ENCODE data around the gene MRGPRF.
"Not testable (repeated sequence)": the region's sequence is repeated elsewhere in the genome, so short reads cannot be mapped to it uniquely, and the experiment has no call there.

Gene MRGPRF

DNA sequence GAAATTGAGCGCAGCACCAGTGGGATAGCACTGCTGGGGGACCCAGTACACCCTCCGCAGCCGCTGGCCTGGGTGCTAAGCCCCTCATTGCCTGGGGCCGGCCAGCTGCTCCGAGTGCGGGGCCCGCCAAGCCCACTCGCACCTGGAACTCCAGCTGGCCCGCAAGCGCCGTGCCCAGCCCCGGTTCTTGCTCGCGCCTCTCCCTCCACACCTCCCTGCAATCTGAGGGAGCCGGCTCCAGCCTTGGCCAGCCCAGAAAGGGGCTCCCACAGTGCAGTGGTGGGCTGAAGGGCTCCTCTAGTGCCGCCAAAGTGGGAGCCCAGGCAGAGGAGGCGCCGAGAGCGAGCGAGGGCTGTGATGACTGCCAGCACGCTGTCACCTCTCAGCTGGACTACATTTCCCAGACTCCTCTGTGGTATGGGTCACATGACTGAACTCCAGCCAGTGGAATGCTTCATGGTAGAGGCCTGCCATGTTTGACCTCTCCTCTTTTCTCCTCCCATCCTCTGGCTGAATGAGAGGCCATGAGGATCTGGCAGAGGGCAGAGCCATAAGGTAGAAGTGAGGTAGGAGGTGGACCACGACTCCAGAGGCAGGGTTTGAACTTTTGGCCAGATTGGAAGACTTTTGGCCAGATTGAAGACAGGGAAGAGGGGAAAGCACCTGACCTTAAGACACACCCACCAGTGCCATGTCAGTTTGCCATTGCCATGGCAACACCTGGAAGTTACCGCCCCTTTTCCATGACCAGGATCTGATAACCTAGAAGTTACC, 38.4 kb downstream of the MRGPRF start:
- DNase-seq = no peak
- Histone ChIP-seq H3K27me3 (replicated peaks; ENCODE audit: control insufficient read depth, insufficient read depth, low read length, poor library complexity, severe bottlenecking) (no peaks in the 10 kb centered on the region), H3K36me3 (ENCODE audit: control insufficient read depth, insufficient read depth, low read length) (no peaks in the 10 kb centered on the region), H3K27ac (ENCODE audit: insufficient read depth, low read length, poor library complexity, severe bottlenecking) (no peak overlapping the region), H3K4me1 (ENCODE audit: control insufficient read depth, insufficient read depth, low read length, poor library complexity, severe bottlenecking) (no peaks in the 10 kb centered on the region), H3K4me3 (ENCODE audit: insufficient read depth, low read depth, low read length, poor library complexity, severe bottlenecking) (no peak overlapping the region), H3K9me3 (ENCODE audit: control insufficient read depth, low read length) (no peaks in the 10 kb centered on the region)

DNA sequence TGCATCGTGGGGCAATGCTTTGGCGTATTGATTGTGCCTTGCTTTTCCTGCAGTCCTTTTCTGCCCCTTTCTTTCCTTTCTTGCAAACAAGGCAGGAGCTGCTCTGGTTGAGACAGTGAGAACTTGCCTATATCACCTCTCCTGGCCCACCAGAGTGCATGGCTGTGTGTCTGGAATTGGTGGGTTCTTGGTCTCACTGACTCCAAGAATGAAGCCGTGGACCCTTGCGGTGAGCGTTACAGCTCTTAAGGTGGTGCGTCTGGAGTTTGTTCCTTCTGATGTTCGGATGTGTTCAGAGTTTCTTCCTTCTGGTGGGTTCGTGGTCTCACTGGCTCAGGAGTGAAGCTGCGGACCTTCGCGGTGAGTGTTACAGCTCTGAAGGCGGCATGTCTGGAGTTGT, 39.3 kb downstream of the MRGPRF start:
- DNase-seq = not testable (repeated sequence)

DNA sequence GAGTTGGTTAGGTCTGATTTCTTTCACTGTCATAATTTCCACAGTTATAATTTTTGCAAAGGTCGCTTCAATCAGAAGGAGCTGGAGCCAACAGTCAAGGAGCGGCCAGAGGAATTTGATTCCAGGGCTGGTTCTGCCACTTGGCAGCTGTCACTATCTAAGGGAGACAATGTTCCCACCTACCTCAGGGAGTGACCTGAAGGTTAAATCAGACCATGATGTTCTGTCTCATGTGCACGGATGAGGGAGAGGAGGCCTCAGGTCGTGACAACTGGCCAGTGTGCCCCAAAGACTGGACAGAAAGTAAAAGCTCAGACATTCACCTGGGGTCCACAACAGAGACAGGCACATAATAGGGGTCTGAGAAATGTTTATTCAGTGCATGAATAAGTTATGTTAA, 39.8 kb downstream of the MRGPRF start:
- H3K36me3 ChIP-seq (ENCODE audit: control insufficient read depth, insufficient read depth, low read length) = no peaks in the 10 kb centered on the region
- H3K4me3 ChIP-seq (ENCODE audit: insufficient read depth, low read depth, low read length, poor library complexity, severe bottlenecking) = no peak overlapping the region
- no peak for DNase-seq
- H3K4me1 ChIP-seq (ENCODE audit: control insufficient read depth, insufficient read depth, low read length, poor library complexity, severe bottlenecking) = no peaks in the 10 kb centered on the region
- H3K9me3 ChIP-seq (ENCODE audit: control insufficient read depth, low read length) = no peaks in the 10 kb centered on the region
- H3K27ac ChIP-seq (ENCODE audit: insufficient read depth, low read length, poor library complexity, severe bottlenecking) = no peak overlapping the region
- H3K27me3 ChIP-seq (replicated peaks; ENCODE audit: control insufficient read depth, insufficient read depth, low read length, poor library complexity, severe bottlenecking) = no peaks in the 10 kb centered on the region

More for the DNA sequence above, 39.3 kb downstream of the MRGPRF start:
- not testable (repeated sequence) for H3K4me1 ChIP-seq (ENCODE audit: control insufficient read depth, insufficient read depth, low read length, poor library complexity, severe bottlenecking); H3K36me3 ChIP-seq (ENCODE audit: control insufficient read depth, insufficient read depth, low read length); H3K4me3 ChIP-seq (ENCODE audit: insufficient read depth, low read depth, low read length, poor library complexity, severe bottlenecking); H3K9me3 ChIP-seq (ENCODE audit: control insufficient read depth, low read length); H3K27ac ChIP-seq (ENCODE audit: insufficient read depth, low read length, poor library complexity, severe bottlenecking); H3K27me3 ChIP-seq (replicated peaks; ENCODE audit: control insufficient read depth, insufficient read depth, low read length, poor library complexity, severe bottlenecking)

DNA sequence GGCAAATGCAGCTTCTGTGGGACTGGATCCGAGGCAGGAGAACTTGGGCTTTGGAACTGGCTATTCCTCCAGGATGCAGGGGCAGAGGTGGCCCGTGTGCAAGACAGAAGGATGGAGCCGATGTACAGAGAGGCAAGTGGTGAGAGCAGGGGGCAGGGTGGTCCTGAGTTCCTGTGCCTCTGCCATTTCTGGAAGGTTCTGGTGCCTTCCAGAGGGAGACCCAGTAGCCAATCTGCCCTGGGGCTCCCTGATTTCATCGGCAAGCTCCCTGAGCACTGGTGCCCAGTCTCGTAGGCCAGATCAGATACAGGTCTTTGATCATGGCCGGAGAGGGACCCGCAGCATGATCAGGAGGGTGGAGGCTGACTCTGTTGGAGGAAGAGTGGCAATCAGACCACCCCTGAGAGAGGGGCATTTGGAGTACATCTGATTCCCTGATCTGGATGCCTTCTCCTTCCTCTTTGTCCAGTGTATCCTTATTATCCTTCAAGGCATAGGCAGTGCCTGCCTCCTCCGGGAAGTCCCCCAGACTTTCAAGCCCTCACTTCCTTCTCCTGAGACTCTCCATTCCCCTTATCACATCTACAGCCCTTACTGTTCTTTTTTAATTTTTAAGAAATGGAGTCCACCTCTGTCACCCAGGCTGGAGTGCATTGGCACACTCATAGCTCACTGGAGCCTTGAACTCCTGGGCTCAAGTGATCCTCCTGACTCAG, 42.0 kb downstream of the MRGPRF start:
- no peaks in the 10 kb centered on the region for H3K9me3 ChIP-seq (ENCODE audit: control insufficient read depth, low read length)
- no peak overlapping the region for H3K4me3 ChIP-seq (ENCODE audit: insufficient read depth, low read depth, low read length, poor library complexity, severe bottlenecking)
- no peak overlapping the region for H3K27ac ChIP-seq (ENCODE audit: insufficient read depth, low read length, poor library complexity, severe bottlenecking)
- H3K36me3 ChIP-seq (ENCODE audit: control insufficient read depth, insufficient read depth, low read length) = no peaks in the 10 kb centered on the region
- no peak for DNase-seq
- H3K4me1 ChIP-seq (ENCODE audit: control insufficient read depth, insufficient read depth, low read length, poor library complexity, severe bottlenecking) = peaks cover 3% of the 10 kb centered on the region
- no peaks in the 10 kb centered on the region for H3K27me3 ChIP-seq (replicated peaks; ENCODE audit: control insufficient read depth, insufficient read depth, low read length, poor library complexity, severe bottlenecking)

DNA sequence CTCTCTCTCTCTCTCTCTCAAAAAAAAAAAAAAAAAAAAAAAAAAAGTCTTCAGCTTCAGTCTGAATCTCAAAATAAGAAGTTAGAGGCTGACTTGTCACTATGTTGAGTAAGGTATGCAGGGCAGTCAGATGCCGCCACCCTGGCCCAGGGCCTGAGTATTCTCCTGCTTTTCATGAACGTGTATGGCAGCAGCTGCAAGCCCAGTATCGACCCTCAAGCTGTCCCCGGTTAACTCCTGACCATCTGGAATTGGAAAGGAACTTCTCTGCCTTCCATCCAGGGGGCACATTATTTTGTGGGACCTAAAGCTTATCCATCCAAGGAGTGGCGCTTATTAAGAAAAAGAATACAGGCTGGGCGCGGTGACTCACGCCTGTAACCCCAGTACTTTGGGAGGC, 43.7 kb downstream of the MRGPRF start:
- no peak for DNase-seq
- Histone ChIP-seq H3K4me1 (ENCODE audit: control insufficient read depth, insufficient read depth, low read length, poor library complexity, severe bottlenecking) (peaks cover 8% of the 10 kb centered on the region), H3K27me3 (replicated peaks; ENCODE audit: control insufficient read depth, insufficient read depth, low read length, poor library complexity, severe bottlenecking) (no peaks in the 10 kb centered on the region), H3K4me3 (ENCODE audit: insufficient read depth, low read depth, low read length, poor library complexity, severe bottlenecking) (no peak overlapping the region), H3K9me3 (ENCODE audit: control insufficient read depth, low read length) (no peaks in the 10 kb centered on the region), H3K36me3 (ENCODE audit: control insufficient read depth, insufficient read depth, low read length) (no peaks in the 10 kb centered on the region), H3K27ac (ENCODE audit: insufficient read depth, low read length, poor library complexity, severe bottlenecking) (no peak overlapping the region)

DNA sequence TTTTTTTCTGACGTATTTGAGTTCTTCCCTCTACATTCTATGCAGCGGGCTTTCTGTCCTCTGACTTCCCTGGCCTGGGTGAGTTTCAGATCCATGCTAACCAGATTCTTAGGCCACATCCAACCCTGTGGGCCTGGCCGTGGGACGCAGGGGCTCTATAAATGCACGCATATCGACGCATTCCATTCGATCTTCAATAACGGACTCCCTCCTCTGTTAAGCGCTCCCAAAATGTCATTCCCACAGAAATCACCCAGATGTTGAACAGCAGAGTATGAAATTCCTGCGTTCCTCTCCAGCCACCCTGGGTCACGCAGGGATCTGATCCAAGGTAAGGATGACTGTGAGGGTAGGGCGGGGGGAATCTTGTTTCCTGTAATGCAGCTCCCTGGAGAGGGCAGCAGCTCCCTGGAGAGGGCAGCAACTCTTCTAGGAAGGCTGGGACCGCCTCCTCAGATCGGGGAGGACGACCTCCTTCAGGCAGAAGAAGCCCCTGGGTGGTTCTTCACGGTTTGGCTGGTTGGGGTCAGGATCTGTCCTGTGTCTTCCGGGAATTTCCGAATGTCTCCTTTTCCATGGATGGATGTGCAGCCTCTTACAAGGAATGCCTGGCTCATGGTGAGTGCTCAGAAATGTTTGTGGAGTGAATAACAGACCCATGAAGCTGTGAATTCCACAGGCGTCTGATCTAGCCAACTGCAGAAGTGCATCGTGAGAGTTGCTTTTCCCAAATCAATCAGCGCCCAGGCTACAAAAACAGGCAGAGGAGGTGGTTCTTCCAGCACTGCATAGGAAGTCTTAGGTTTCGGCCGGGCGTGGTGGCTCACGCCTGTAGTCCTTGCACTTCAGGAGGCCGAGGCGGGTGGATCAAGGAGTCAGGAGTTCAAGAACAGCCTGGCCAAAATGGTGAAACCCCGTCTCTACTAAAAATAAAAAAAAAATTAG, 44.5 kb downstream of the MRGPRF start:
- Histone ChIP-seq H3K4me3 (ENCODE audit: insufficient read depth, low read depth, low read length, poor library complexity, severe bottlenecking) (no peak overlapping the region), H3K36me3 (ENCODE audit: control insufficient read depth, insufficient read depth, low read length) (no peaks in the 10 kb centered on the region), H3K27me3 (replicated peaks; ENCODE audit: control insufficient read depth, insufficient read depth, low read length, poor library complexity, severe bottlenecking) (no peaks in the 10 kb centered on the region), H3K27ac (ENCODE audit: insufficient read depth, low read length, poor library complexity, severe bottlenecking) (no peak overlapping the region), H3K9me3 (ENCODE audit: control insufficient read depth, low read length) (no peaks in the 10 kb centered on the region), H3K4me1 (ENCODE audit: control insufficient read depth, insufficient read depth, low read length, poor library complexity, severe bottlenecking) (peaks cover 16% of the 10 kb centered on the region)
- no peak for DNase-seq

DNA sequence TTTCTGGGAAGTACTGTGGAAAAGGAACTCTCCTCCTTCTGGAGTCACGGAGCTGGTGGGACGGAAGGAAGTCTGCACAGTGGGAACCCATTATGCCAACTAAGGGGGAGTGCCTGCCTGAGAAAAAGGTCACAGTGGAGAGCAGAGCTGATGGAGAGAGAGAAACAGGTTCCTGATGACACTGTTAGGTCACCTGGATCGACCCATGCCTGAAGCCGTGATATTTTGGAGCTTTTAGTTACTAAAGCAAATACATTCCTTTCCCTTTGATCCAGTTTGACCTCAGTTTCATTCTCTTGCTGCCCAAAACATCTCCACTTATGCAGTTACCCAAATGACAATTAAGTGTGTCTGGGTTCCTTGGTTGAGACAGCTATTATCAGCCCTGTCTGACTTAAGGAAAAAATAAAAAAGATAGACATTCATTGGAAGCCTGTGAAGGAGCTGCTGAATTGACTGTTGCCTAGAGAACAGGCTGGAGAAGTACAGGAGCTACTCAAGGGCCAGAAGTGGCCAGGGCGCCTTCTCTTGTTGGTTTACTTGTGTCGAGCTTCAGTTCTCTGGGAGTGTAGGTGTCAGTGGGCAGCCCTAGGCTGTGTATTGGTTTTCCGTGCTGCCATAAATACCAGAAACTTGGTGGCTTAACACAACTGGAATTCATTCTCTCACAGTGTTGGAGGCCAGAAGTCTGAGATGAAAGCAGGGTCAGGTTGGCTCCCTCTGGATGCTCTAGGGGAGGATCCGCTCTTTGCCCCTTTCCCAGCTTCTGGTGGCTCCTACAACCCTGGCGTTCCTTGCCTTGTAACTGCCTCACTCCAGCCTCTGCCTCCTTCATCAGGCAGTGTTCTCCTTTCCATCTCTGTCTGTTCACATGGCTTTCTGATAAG, 45.9 kb downstream of the MRGPRF start:
- Histone ChIP-seq H3K4me1 (ENCODE audit: control insufficient read depth, insufficient read depth, low read length, poor library complexity, severe bottlenecking) (peaks cover 18% of the 10 kb centered on the region), H3K4me3 (ENCODE audit: insufficient read depth, low read depth, low read length, poor library complexity, severe bottlenecking) (no peak overlapping the region), H3K27ac (ENCODE audit: insufficient read depth, low read length, poor library complexity, severe bottlenecking) (no peak overlapping the region), H3K27me3 (replicated peaks; ENCODE audit: control insufficient read depth, insufficient read depth, low read length, poor library complexity, severe bottlenecking) (no peaks in the 10 kb centered on the region), H3K9me3 (ENCODE audit: control insufficient read depth, low read length) (no peaks in the 10 kb centered on the region), H3K36me3 (ENCODE audit: control insufficient read depth, insufficient read depth, low read length) (no peaks in the 10 kb centered on the region)
- DNase-seq = no peak

DNA sequence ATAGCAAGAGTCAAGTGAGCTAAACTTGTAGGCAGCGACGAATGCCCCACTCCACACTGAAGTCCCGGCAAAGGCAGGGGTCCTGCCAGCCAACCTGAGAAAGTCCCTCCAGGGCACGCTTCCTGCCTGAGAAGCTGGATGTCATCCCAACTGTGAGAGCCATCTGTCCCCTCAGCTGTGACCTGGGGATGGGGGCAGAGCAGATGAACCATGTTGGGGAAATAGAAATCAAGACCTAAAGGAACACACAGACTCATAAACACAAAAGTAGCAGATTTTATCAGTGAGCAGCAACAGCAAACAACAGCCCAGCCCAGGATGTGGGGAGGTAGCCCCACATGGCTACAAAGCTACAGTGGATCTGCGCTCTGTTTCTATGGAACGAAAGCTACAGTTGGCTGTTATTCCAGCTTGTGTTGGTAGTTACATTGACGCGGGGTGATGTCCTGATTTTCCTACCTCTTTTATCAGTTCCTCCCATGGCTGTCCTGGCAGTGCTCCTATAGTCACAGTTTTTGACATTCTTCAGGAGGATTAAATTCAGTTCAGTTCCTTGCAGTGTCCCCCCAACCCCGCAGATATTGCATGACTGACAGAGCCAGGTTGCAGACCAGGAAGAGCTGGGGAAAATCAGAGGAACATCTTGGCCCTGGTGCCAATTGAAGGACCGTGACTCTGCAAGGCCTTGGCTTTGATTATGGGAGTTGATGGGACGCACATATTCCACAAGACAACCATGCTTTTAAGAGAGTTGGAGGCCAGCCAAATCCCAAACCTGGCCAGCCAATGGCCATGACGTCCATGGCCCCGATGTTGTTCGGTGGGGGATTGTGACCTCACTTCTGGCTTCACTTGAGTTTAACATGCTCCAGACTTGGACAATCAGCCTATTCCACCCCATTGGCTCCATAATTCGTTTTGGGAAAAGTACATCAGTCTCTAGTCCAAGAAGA, 46.9 kb downstream of the MRGPRF start:
- no peaks in the 10 kb centered on the region for H3K36me3 ChIP-seq (ENCODE audit: control insufficient read depth, insufficient read depth, low read length)
- peak in 1 of 3 donors; percentile 6 for DNase-seq
- H3K4me1 ChIP-seq (ENCODE audit: control insufficient read depth, insufficient read depth, low read length, poor library complexity, severe bottlenecking) = peaks cover 18% of the 10 kb centered on the region
- no peaks in the 10 kb centered on the region for H3K27me3 ChIP-seq (replicated peaks; ENCODE audit: control insufficient read depth, insufficient read depth, low read length, poor library complexity, severe bottlenecking)
- H3K27ac ChIP-seq (ENCODE audit: insufficient read depth, low read length, poor library complexity, severe bottlenecking) = peak overlapping the region; percentile 23
- no peak overlapping the region for H3K4me3 ChIP-seq (ENCODE audit: insufficient read depth, low read depth, low read length, poor library complexity, severe bottlenecking)
- H3K9me3 ChIP-seq (ENCODE audit: control insufficient read depth, low read length) = no peaks in the 10 kb centered on the region

All from effector memory CD4-positive, alpha-beta T cell (primary cell).